ENCODE measurements around the gene QSOX1.
A peak's percentile ranks its signal among the peaks of the same experiment; 100 is the strongest.

Gene QSOX1

DNA sequence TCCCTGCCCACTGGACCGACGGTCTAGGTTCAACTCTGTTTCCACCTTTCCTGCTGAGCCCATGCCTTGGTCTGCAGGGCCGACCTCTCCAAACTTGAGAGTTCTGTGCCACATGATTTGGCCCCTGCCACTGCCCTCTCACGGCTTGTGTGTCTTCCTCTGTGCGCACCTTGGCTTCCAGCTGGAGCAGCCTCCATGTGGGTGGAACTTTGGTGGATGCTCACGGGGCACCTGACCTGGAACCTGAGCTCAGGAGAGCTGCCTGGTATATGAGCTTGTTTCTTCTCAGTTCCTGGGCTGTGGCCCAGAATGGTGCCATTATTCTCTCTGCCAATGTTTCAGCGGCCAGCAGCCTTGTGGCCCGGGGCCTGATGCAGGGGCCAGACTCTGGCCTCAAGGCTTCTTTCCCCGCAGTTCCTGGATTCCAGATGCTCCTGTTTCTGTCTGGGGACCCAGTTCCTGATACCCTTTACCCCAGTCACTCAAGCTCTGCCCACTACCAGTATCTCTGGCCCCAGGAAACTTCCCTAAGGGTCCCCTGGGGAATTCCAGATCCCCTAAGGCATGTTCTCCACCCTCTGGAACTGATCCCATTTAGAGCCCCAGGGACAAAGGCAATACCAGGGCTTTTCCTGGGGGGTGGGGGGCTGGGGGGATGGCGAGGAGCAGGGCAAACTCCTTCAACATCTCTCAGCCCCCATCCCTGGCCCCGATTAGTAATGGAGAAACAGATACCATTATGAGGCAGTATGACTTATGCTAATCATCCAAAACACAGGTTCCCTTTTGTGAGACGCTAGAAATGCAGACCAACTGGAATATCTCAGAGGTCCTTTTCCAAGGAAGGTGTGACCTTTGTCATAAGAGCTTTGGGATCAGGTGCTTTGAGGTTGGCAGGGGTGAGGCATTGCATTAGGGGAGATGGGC, 11.1 kb downstream of the QSOX1 start:
- Histone ChIP-seq H3K4me1 (ENCODE audit: insufficient read depth, insufficient read length) (peaks cover 20% of the 10 kb centered on the region), H3K36me3 (ENCODE audit: insufficient read depth, insufficient read length, low read length) (peaks cover 3% of the 10 kb centered on the region), H3K9me3 (ENCODE audit: insufficient read depth, low read length) (no peaks in the 10 kb centered on the region), H3K9ac (ENCODE audit: insufficient read length, low read depth) (no peak overlapping the region), H3K27me3 (ENCODE audit: insufficient read depth, insufficient read length) (no peaks in the 10 kb centered on the region), H3K4me3 (ENCODE audit: insufficient read length, low read depth) (no peak overlapping the region)
- no peak for TF ChIP-seq SUZ12 (IDR thresholded peaks at IDR 0.05; ENCODE audit: extremely low read depth, insufficient read depth, insufficient read length)
- no peak for TF ChIP-seq ZNF274 (IDR thresholded peaks at IDR 0.05; ENCODE audit: low read depth, low read length)
- no peak for TF ChIP-seq YY1 (IDR thresholded peaks at IDR 0.05; ENCODE audit: insufficient read depth, insufficient read length)
- no peak for DNase-seq (ENCODE audit: low read depth, low spot score)

- Histone ChIP-seq H3K9me3 (ENCODE audit: insufficient read depth, low read length) (no peaks in the 10 kb centered on the region), H3K4me3 (ENCODE audit: insufficient read length, low read depth) (no peak overlapping the region), H3K9ac (ENCODE audit: insufficient read length, low read depth) (no peak overlapping the region), H3K4me1 (ENCODE audit: insufficient read depth, insufficient read length) (peaks cover 20% of the 10 kb centered on the region), H3K36me3 (ENCODE audit: insufficient read depth, insufficient read length, low read length) (peaks cover 3% of the 10 kb centered on the region), H3K27me3 (ENCODE audit: insufficient read depth, insufficient read length) (no peaks in the 10 kb centered on the region)
- no peak for DNase-seq (ENCODE audit: low read depth, low spot score)
- no peak for TF ChIP-seq YY1 (IDR thresholded peaks at IDR 0.05; ENCODE audit: insufficient read depth, insufficient read length)
- no peak for TF ChIP-seq ZNF274 (IDR thresholded peaks at IDR 0.05; ENCODE audit: low read depth, low read length)
- no peak for TF ChIP-seq SUZ12 (IDR thresholded peaks at IDR 0.05; ENCODE audit: extremely low read depth, insufficient read depth, insufficient read length)
Measured at GRCh38 chr1:180166436-180166800, 11.7 kb downstream of the QSOX1 start.

GRCh38 chr1:180167021-180167701, 12.5 kb downstream of the QSOX1 start:
- DNase-seq (ENCODE audit: low read depth, low spot score), result no peak
- H3K27me3 ChIP-seq (ENCODE audit: insufficient read depth, insufficient read length), result no peaks in the 10 kb centered on the region
- H3K4me3 ChIP-seq (ENCODE audit: insufficient read length, low read depth), result no peak overlapping the region
- H3K9me3 ChIP-seq (ENCODE audit: insufficient read depth, low read length), result no peaks in the 10 kb centered on the region
- H3K4me1 ChIP-seq (ENCODE audit: insufficient read depth, insufficient read length), result peaks cover 20% of the 10 kb centered on the region
- no peak for TF ChIP-seq ZNF274 (IDR thresholded peaks at IDR 0.05; ENCODE audit: low read depth, low read length)
- no peak for TF ChIP-seq SUZ12 (IDR thresholded peaks at IDR 0.05; ENCODE audit: extremely low read depth, insufficient read depth, insufficient read length)
- no peak for TF ChIP-seq YY1 (IDR thresholded peaks at IDR 0.05; ENCODE audit: insufficient read depth, insufficient read length)
- peaks cover 3% of the 10 kb centered on the region for H3K36me3 ChIP-seq (ENCODE audit: insufficient read depth, insufficient read length, low read length)
- H3K9ac ChIP-seq (ENCODE audit: insufficient read length, low read depth), result no peak overlapping the region

DNA sequence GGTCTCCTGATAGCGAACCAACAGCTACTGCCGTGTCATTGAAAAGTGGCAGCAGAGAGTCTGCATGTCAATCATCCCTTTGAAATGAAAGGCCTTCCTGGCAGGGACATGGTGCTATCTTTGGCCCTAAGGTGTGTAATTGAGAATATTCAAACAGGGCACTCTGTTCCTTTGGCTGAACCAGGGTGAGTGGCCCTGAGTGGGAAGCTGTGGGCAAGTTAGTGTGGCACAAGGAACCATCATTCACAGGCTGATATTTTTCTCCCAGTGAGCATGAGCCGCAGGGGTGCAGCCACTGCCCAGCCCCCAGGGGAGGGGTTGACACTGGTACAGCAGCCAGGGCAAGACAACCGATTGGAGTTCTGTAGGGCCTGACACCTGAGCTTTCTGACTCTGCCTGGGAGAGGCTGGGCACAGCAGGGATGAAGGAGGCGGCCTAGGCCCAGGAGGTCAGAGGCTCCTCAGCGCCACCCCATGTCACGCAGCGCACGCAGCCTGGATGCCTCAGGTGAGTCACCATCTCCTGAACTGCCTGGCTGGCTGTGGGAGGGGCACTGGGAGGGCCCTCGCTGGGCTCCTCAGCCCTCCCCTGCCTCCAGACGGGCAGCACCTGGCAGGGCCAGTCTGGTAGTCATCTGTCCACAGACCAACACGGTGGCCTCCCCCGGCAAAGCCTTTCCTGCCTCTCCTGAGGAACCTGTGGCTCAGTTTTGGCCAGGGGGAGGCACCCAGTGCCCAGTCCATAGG, 13.2 kb downstream of the QSOX1 start:
- Histone ChIP-seq H3K4me3 (ENCODE audit: insufficient read length, low read depth) (no peak overlapping the region), H3K36me3 (ENCODE audit: insufficient read depth, insufficient read length, low read length) (peaks cover 3% of the 10 kb centered on the region), H3K27me3 (ENCODE audit: insufficient read depth, insufficient read length) (no peaks in the 10 kb centered on the region), H3K9ac (ENCODE audit: insufficient read length, low read depth) (no peak overlapping the region), H3K4me1 (ENCODE audit: insufficient read depth, insufficient read length) (peaks cover 20% of the 10 kb centered on the region), H3K9me3 (ENCODE audit: insufficient read depth, low read length) (no peaks in the 10 kb centered on the region)
- TF ChIP-seq YY1 (IDR thresholded peaks at IDR 0.05; ENCODE audit: insufficient read depth, insufficient read length) (no peak), ZNF274 (IDR thresholded peaks at IDR 0.05; ENCODE audit: low read depth, low read length) (no peak), SUZ12 (IDR thresholded peaks at IDR 0.05; ENCODE audit: extremely low read depth, insufficient read depth, insufficient read length) (no peak)
- peak; percentile 57 for DNase-seq (ENCODE audit: low read depth, low spot score)

DNA sequence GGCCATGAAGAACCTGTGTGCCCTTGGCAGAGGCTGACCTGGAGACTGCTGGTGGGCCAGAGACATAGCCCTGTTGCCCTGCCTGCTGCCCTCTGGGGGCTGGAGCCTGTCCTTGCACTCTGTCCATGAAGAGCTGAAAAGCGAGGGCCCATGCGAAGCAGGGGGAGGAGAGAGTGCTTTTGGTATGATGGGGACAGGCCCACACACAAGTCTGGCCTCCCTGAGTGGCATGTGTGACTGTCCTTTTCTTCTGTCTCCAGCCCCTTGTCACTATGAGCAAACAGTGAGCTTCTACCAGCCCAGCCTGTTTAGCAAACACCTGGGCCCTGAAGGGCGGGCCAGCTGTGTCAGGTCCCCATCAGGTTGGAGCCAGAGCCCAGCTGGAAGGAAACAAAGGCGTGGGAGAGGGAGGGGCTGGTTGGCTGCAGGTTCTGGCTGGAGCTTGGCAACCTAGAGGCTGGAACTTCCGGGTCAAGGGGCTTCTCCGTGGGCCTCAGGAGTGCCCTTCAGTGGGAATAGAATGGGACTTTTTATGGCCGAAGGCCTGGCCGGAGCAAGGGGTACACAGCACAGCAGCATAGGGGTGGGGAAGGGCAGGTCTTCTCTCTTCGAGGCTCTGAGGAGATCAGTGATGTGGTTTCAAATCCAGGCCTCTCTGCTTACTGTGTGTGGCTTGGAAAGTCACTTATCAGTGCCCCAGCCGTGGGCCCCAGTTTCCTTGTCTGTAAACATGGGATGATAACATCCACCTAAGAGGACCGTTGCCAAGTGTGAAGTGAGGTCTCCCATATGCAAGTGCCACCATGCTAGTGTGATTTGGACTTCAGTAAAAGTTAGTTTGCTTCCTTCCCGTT, 14.3 kb downstream of the QSOX1 start:
- peaks cover 3% of the 10 kb centered on the region for H3K36me3 ChIP-seq (ENCODE audit: insufficient read depth, insufficient read length, low read length)
- no peak overlapping the region for H3K9ac ChIP-seq (ENCODE audit: insufficient read length, low read depth)
- peaks cover 20% of the 10 kb centered on the region for H3K4me1 ChIP-seq (ENCODE audit: insufficient read depth, insufficient read length)
- no peak overlapping the region for H3K4me3 ChIP-seq (ENCODE audit: insufficient read length, low read depth)
- no peaks in the 10 kb centered on the region for H3K9me3 ChIP-seq (ENCODE audit: insufficient read depth, low read length)
- no peaks in the 10 kb centered on the region for H3K27me3 ChIP-seq (ENCODE audit: insufficient read depth, insufficient read length)
- no peak for TF ChIP-seq ZNF274 (IDR thresholded peaks at IDR 0.05; ENCODE audit: low read depth, low read length)
- TF ChIP-seq SUZ12 (IDR thresholded peaks at IDR 0.05; ENCODE audit: extremely low read depth, insufficient read depth, insufficient read length), result no peak
- no peak for TF ChIP-seq YY1 (IDR thresholded peaks at IDR 0.05; ENCODE audit: insufficient read depth, insufficient read length)
- peak; percentile 64 for DNase-seq (ENCODE audit: low read depth, low spot score)

- H3K36me3 ChIP-seq (ENCODE audit: insufficient read depth, insufficient read length, low read length), result peaks cover 3% of the 10 kb centered on the region
- DNase-seq (ENCODE audit: low read depth, low spot score), result no peak
- no peak for TF ChIP-seq YY1 (IDR thresholded peaks at IDR 0.05; ENCODE audit: insufficient read depth, insufficient read length)
- no peak for TF ChIP-seq ZNF274 (IDR thresholded peaks at IDR 0.05; ENCODE audit: low read depth, low read length)
- no peak for TF ChIP-seq SUZ12 (IDR thresholded peaks at IDR 0.05; ENCODE audit: extremely low read depth, insufficient read depth, insufficient read length)
- no peaks in the 10 kb centered on the region for H3K9me3 ChIP-seq (ENCODE audit: insufficient read depth, low read length)
- H3K4me3 ChIP-seq (ENCODE audit: insufficient read length, low read depth), result no peak overlapping the region
- H3K4me1 ChIP-seq (ENCODE audit: insufficient read depth, insufficient read length), result peaks cover 20% of the 10 kb centered on the region
- no peak overlapping the region for H3K9ac ChIP-seq (ENCODE audit: insufficient read length, low read depth)
- no peaks in the 10 kb centered on the region for H3K27me3 ChIP-seq (ENCODE audit: insufficient read depth, insufficient read length)
Measured at GRCh38 chr1:180169640-180170195, 15.0 kb downstream of the QSOX1 start.
